DMS79 treated with DMSO at 0.1 percent for 48 hours (cell line): ENCODE results near the gene CD109.
A peak's percentile ranks its signal among the peaks of the same experiment; 100 is the strongest.
"Not testable (repeated sequence)": the region's sequence is repeated elsewhere in the genome, so short reads cannot be mapped to it uniquely, and the experiment has no call there.

Experiments used
- DNase-seq: peaks from one replicate; lab custom pipeline; 2025; lab: John Stamatoyannopoulos, UW

Gene CD109

DNA sequence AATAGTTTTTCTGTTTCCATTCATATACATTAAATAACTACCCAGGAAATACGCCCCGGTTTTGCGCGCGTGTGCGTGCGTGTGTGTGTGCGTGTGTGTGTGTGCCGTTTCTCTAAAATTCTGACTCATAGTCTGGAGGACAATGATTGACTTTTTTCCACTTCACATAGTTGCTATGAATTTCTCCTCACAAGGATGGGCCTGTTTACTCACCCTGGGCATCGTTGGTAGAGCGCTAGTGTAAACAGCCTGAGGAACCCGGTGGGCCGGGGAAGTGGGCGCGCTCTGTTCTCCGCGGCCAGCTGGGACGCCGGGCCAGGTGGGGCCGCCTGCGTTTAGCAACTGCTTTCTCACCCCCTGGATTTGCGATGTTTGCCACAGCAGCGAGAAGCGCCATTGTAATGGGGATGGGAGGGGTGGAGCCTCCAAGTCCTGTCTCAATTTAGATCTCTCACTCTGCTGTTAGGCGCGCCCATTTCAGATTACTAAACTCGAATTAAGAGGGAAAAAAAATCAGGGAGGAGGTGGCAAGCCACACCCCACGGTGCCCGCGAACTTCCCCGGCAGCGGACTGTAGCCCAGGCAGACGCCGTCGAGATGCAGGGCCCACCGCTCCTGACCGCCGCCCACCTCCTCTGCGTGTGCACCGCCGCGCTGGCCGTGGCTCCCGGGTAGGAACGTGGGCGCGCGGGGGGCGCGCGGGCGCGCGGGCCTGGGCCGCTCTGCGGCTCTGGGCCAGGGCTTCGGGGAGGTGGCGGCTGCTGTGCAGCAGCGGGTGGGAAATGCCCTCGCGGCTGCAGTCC is at the start of gene CD109:
CD109 (plus strand) TSS at position 585 of the 803 bp plus-strand sequence; CDS start at position 598, 13 bp downstream.
- peak; percentile 13 for DNase-seq

GRCh38 chr6:73648166-73648565 is 47.8 kb upstream of the CD109 start:
- no peak for DNase-seq

GRCh38 chr6:73649783-73650182 is 46.2 kb upstream of the CD109 start:
- no peak for DNase-seq

- peak; percentile 71 for DNase-seq
Observed at GRCh38 chr6:73652637-73653570, 43.1 kb upstream of the CD109 start.

GRCh38 chr6:73653571-73654424 is 42.2 kb upstream of the CD109 start, which contains the start of gene SLC17A5:
SLC17A5 (minus strand) TSS chr6:73653992; CDS start chr6:73653886, 106 bp downstream.
- DNase-seq: peak; percentile 94

DNA sequence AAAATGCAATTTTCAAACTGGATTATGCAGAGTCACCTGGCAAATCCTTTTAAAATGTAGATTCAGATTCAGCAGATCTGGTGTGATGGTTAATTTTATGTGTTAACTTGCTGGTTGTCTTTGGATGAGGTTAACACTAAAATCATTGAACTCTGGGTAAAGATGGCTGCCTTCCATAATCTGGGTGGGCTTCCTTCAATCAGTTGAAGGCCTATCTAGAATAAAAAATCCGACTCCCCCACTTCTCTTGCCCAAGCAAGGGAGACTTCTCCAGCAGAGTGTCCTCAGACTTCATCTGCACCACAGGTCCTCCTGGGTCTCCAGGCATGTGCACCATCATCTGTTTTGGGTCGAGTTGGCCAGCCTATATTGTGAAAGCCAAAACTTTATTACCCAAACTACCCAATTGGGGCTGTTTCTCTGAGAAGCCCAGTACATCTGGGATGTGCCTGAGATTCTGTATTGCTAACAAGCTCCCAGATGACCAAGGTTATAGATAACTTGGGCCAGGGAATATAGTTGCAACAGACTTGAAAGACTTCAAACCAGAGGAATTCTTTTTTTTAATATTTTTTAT is 40.6 kb upstream of the CD109 start:
- no peak for DNase-seq

DNA sequence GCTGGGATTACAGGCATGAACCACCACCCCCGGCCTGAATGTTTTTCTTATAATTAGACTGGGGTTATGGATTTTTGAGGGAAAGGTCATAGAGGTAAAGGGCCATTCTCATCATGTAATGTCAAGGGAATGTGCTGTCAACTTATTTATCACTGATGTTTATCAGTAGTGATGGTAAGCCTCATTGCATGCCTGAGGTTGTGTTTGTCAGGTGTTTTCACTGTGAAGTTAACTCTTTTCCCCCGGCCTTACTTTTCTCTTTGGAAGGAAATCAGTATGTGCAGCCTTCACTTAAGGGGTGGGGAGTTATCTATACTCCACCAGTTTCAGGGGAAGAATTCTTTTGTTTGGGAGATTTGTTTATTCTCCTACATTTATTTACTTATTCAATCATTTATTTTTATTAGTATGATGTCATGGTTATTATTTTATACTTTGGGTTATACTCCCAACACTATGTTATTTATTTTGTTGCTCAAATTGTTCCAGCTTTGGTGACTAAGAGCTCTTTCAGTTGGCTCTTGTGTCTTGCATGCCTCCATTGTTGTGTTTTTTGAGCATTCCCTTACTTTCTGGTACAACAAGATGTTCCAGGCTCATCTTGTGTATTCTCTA is 39.4 kb upstream of the CD109 start:
- DNase-seq: no peak

DNA sequence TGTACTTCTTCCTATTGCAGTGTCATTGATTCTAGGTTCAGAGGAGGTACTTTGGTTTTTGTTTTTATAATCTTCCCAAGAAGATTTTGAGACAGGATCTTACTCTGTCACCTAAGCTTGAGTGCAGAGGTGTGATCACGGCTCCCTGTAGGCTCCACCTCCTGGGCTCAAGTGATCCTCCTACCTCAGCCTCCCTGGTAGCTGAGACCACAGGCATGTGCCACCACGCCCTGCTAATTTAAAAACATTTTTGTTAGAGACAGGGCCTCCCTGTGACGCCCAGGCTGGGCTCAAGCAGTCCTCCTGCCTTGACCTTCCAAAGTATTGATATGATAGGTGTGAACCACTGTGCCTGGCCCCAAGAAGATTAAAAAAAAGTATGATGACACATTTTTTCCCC is 38.8 kb upstream of the CD109 start:
- DNase-seq: no peak

DNA sequence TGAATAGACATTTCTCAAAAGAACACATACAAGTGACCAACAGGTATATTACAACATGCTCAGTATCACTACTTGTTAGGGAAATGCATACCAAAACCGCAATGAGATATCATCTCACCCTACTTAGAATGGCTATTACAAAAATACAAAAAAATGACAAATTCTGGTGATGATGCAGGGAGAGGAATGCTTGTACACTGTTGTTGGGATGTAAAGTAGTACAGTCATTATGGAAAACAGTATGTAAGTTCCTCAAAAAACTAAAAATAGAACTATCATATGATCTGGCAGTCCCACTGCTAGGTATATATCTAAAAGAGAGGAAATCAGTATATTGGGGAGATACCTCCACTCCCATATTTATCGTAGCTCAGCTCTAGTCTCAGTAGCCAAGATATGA is 31.3 kb upstream of the CD109 start:
- DNase-seq: no peak

DNA sequence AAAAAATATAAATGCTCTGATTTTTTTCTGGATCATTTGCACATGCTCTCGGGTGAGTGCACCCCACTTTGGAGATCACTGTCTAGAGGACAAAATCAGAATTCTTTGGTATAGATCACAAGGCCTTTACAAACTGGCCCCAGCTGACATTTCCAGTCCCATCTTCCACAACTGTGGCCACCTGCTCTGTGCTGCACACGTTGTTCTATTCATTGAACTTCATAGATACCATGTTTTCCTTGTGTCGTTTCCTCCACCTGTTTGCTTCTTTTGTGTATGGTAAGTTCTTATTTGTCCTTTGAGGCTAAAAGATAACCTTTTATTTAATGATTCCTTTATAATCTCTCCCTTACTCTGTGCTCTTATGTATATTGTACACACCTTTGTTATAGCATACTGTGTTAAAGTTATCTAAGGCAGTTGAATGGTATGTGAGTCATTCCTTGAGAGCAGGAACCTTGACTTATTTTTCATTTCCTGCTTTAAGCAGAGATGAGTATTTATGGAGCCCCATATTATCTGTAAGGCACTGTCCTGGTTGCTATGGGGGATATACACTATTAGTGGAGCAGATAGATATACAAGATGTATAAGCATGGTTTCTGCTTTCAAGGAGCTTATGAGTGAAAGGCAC is 30.2 kb upstream of the CD109 start:
- no peak for DNase-seq

GRCh38 chr6:73666393-73666792 is 29.6 kb upstream of the CD109 start:
- no peak for DNase-seq

GRCh38 chr6:73667798-73668197 is 28.2 kb upstream of the CD109 start:
- no peak for DNase-seq

DNA sequence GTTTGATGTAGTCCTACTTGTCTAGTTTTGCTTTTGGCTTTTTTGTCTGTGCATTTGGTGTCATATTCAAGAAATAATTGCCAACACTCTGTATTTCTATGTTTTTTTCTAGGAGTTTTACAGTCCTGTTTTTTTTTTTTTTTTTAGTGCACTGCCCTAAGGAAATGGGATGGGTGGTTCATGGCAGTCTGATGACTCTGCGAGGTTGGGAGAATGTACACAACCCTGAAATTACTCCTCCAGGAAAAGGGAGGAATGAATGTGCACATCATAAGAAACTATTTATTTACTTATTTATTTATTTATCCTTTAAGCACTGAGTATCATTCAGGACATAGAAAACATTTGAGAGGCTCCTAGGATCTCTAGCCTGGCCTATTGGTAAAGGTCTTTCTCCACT is 27.0 kb upstream of the CD109 start:
- DNase-seq: no peak

GRCh38 chr6:73671911-73672685 is 23.9 kb upstream of the CD109 start:
- no peak for DNase-seq

GRCh38 chr6:73675466-73676098 is 20.4 kb upstream of the CD109 start:
- DNase-seq: peak; percentile 29

- no peak for DNase-seq
Observed at GRCh38 chr6:73679009-73679408, 17.0 kb upstream of the CD109 start.

- DNase-seq: not testable (repeated sequence)
Observed at GRCh38 chr6:73679846-73680245, 16.2 kb upstream of the CD109 start.

- no peak for DNase-seq
Observed at GRCh38 chr6:73680289-73680918, 15.6 kb upstream of the CD109 start.

DNA sequence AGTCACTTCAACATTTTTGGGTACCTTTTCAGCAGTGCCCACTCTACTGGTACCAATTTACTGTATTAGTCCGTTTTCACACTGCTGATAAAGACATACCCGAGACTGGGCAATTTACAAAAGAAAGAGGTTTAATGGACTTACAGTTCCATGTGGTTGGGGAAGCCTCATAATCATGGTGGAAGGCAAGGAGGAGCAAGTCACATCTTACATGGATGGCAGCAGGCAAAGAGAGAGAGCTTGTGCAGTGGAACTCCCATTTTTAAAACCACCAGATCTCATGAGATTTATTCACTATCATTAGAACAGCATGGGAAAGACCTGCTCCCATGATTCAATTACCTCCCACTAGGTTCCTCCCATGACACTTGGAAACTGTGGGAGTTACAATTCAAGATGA is 12.4 kb upstream of the CD109 start:
- DNase-seq: not testable (repeated sequence)
